H1 (cell line): ENCODE measurements around the gene TMPRSS15. TPM values are rescaled to one million over a fixed set of nuclear protein-coding genes. Genes with fewer than 3 reads are reported as not detected.

Experiments
- CTCF ChIA-PET: fragments of 300-600 bp; sonication (Branson Sonifier 250); formaldehyde crosslinking; loops from one replicate; lab custom pipeline; 2021; ENCODE audit not compliant: partially characterized antibody; lab: Charles Lee
- POLR2A ChIA-PET: fragments of 300-600 bp; sonication (Branson Sonifier 250); formaldehyde crosslinking; loops from one replicate; lab custom pipeline; 2021; ENCODE audit warnings: inconsistent platforms; ENCODE audit not compliant: partially characterized antibody; lab: Charles Lee
- DNase-seq, 2 experiments: peaks; one replicate each; pipeline versions ENCODE4 v3.0.0 to v3.0.0-alpha.2; 2010 to 2022; ENCODE audit warnings: low spot score in 2 of 2, low read depth in 1 of 2, mixed read lengths in 1 of 2
- FAIRE-seq: peaks from 2 replicates; lab custom pipeline; 2011; peaks lifted over from hg19 to GRCh38; lab: Jason Lieb, UNC
- H2AFZ ChIP-seq: 2 replicates; pipeline ENCODE4 v1.8.1; 2012; ENCODE audit warnings: low read length, inconsistent platforms
- H2AK5ac ChIP-seq: 2 replicates; pipeline ENCODE4 v1.6.1; 2013; ENCODE audit warnings: low read depth, low read length
- H2BK120ac ChIP-seq: replicated peaks from 2 replicates; pipeline ENCODE3; 2013; ENCODE audit warnings: low read depth, low read length, inconsistent platforms
- H2BK12ac ChIP-seq: 2 replicates; pipeline ENCODE4 v1.6.1; 2013; ENCODE audit warnings: low read depth, low read length
- H2BK15ac ChIP-seq: 2 replicates; pipeline ENCODE4 v1.6.1; 2013; ENCODE audit warnings: low read length
- H2BK20ac ChIP-seq: 2 replicates; pipeline ENCODE4 v1.6.1; 2013; ENCODE audit warnings: low read length
- H2BK5ac ChIP-seq: 2 replicates; pipeline ENCODE4 v1.6.1; 2013; ENCODE audit warnings: low read depth, low read length
- H3K14ac ChIP-seq: 2 replicates; pipeline ENCODE4 v1.6.1; 2013; ENCODE audit warnings: inconsistent platforms; ENCODE audit not compliant: insufficient read length
- H3K18ac ChIP-seq: 2 replicates; pipeline ENCODE4 v1.6.1; 2013; ENCODE audit warnings: low read length; ENCODE audit errors: extremely low read depth
- H3K23ac ChIP-seq: 2 replicates; pipeline ENCODE4 v1.6.1; 2013; ENCODE audit warnings: inconsistent platforms; ENCODE audit not compliant: insufficient read length
- H3K23me2 ChIP-seq: 2 replicates; pipeline ENCODE4 v1.6.1; 2013; ENCODE audit warnings: low read depth, low read length
- H3K27ac ChIP-seq: 2 replicates; pipeline ENCODE4 v1.6.1; 2011; ENCODE audit warnings: low read depth, low read length, inconsistent platforms
- H3K27me3 ChIP-seq, 4 experiments: replicated peaks in 1 of 4; 1 replicate in 1 of 4; 2 replicates in 3 of 4; pipeline versions ENCODE4 v1.6.1 to v1.8.1; 2011 to 2013; ENCODE audit warnings: low read length in 3 of 4, mild to moderate bottlenecking in 3 of 4, inconsistent platforms in 2 of 4, mixed read lengths in 2 of 4, moderate library complexity in 1 of 4; ENCODE audit not compliant: control insufficient read depth in 3 of 4, insufficient read depth in 3 of 4; ENCODE audit errors: extremely low read depth in 1 of 4
- H3K36me3 ChIP-seq, 4 experiments: 2 replicates each; pipeline versions ENCODE4 v1.6.1 to v1.8.1; 2011 to 2013; ENCODE audit warnings: mild to moderate bottlenecking in 4 of 4, low read length in 3 of 4, moderate library complexity in 2 of 4, control low read depth in 1 of 4, inconsistent platforms in 1 of 4; ENCODE audit not compliant: insufficient read depth in 4 of 4, control insufficient read depth in 2 of 4
- H3K4ac ChIP-seq: replicated peaks from 2 replicates; pipeline ENCODE3; 2013; ENCODE audit warnings: low read length, low read depth, mixed read lengths, inconsistent platforms; ENCODE audit not compliant: insufficient read length
- H3K4me1 ChIP-seq, 4 experiments: replicated peaks in 1 of 4; 1 replicate in 1 of 4; 2 replicates in 3 of 4; pipeline versions ENCODE4 v1.6.1 to v1.8.1; 2011 to 2013; ENCODE audit warnings: low read length in 3 of 4, inconsistent platforms in 2 of 4, mixed read lengths in 1 of 4; ENCODE audit not compliant: insufficient read depth in 4 of 4, control insufficient read depth in 3 of 4
- H3K4me2 ChIP-seq, 2 experiments: 2 replicates each; pipeline versions ENCODE4 v1.6.1 to v1.8.1; 2011 to 2013; ENCODE audit warnings: low read depth in 2 of 2, low read length in 2 of 2, control low read depth in 1 of 2, inconsistent platforms in 1 of 2, mild to moderate bottlenecking in 1 of 2; ENCODE audit not compliant: insufficient read depth in 1 of 2
- H3K4me3 ChIP-seq, 4 experiments: fragments of 200-600, 300-600 bp in 1 of 4; sonication (generic), shearing (Covaris generic), sonication (Bioruptor Twin) in 1 of 4; 2 replicates each; pipeline versions ENCODE4 v1.5.1 to v1.8.1; 2011 to 2016; ENCODE audit warnings: low read length in 4 of 4, low read depth in 3 of 4, control low read depth in 2 of 4, inconsistent platforms in 2 of 4, mild to moderate bottlenecking in 2 of 4, mixed read lengths in 1 of 4, moderate library complexity in 1 of 4; ENCODE audit not compliant: insufficient read depth in 2 of 4; ENCODE audit errors: extremely low read depth in 1 of 4
- H3K56ac ChIP-seq: replicated peaks from 2 replicates; pipeline ENCODE3; 2013; ENCODE audit warnings: low read depth, mild to moderate bottlenecking, mixed read lengths, low read length, inconsistent platforms; ENCODE audit not compliant: insufficient read length
- H3K79me1 ChIP-seq: 2 replicates; pipeline ENCODE4 v1.6.1; 2013; ENCODE audit warnings: low read depth, low read length, control low read depth
- H3K79me2 ChIP-seq, 2 experiments: 2 replicates each; pipeline versions ENCODE4 v1.6.1 to v1.8.1; 2012 to 2013; ENCODE audit warnings: low read length in 2 of 2, mild to moderate bottlenecking in 2 of 2, inconsistent platforms in 1 of 2; ENCODE audit not compliant: insufficient read depth in 2 of 2, control insufficient read depth in 1 of 2
- H3K9ac ChIP-seq, 4 experiments: replicated peaks in 1 of 4; 1 replicate in 1 of 4; 2 replicates in 3 of 4; pipeline versions ENCODE4 v1.6.1 to v1.8.1; 2011 to 2013; ENCODE audit warnings: low read depth in 3 of 4, low read length in 3 of 4, control low read depth in 2 of 4, mild to moderate bottlenecking in 2 of 4, moderate library complexity in 2 of 4, inconsistent platforms in 1 of 4; ENCODE audit errors: extremely low read depth in 1 of 4
- H3K9me3 ChIP-seq, 2 experiments: 2 replicates each; pipeline versions ENCODE4 v1.6.1 to v1.8.1; 2012 to 2013; ENCODE audit warnings: mild to moderate bottlenecking in 2 of 2, moderate library complexity in 2 of 2, control low read depth in 1 of 2, inconsistent platforms in 1 of 2, low read depth in 1 of 2, low read length in 1 of 2, mixed read lengths in 1 of 2; ENCODE audit not compliant: insufficient read depth in 2 of 2
- H4K20me1 ChIP-seq, 2 experiments: replicated peaks in 1 of 2; 2 replicates each; pipeline versions ENCODE3 to v1.8.1; 2011 to 2013; ENCODE audit warnings: inconsistent platforms in 2 of 2, low read length in 2 of 2, mild to moderate bottlenecking in 1 of 2; ENCODE audit not compliant: insufficient read depth in 2 of 2, control insufficient read depth in 1 of 2
- H4K5ac ChIP-seq: 2 replicates; pipeline ENCODE4 v1.6.1; 2013; ENCODE audit warnings: low read length, low read depth, mixed read lengths, inconsistent platforms; ENCODE audit not compliant: insufficient read length
- H4K8ac ChIP-seq: 2 replicates; pipeline ENCODE4 v1.8.0; 2013; ENCODE audit warnings: mild to moderate bottlenecking, moderate library complexity, low read length, inconsistent platforms; ENCODE audit not compliant: insufficient read depth; ENCODE audit errors: extremely low read depth
- H4K91ac ChIP-seq: replicated peaks from 2 replicates; pipeline ENCODE3; 2013; ENCODE audit warnings: low read length, mixed read lengths, inconsistent platforms; ENCODE audit not compliant: insufficient read length
- WGBS, 2 experiments: shearing (Covaris generic) in 1 of 2; methylation state at CpG; one replicate each; pipeline versions ENCODE4 v1.1.6 to v1.1.7; 2013 to 2015; ENCODE audit warnings: low lambda C conversion rate in 2 of 2, mixed read lengths in 2 of 2, inconsistent platforms in 1 of 2, low coverage in 1 of 2, missing lambda C conversion rate in 1 of 2; ENCODE audit not compliant: insufficient replicate concordance in 2 of 2, insufficient coverage in 1 of 2, insufficient read length in 1 of 2; ENCODE audit errors: extremely low coverage in 1 of 2, missing lambda C conversion rate in 1 of 2; 5-methylcytosine and 5-hydroxymethylcytosine counted together
- polyA plus RNA-seq, 7 experiments: library from polyadenylated mRNA; depleted of rRNA in 3 of 7; stranded (reverse) in 5 of 7; unstranded in 2 of 7; fragments of >200 nt in 5 of 7; fragments of 200-250 nt in 2 of 7; gene quantifications; 1 replicate in 5 of 7; 2 replicates in 1 of 7; 4 replicates in 1 of 7; pipeline versions ENCODE4 v1.2.1 to v1.2.3, GENCODE V29; 2011 to 2013; ENCODE audit warnings: missing spikeins in 2 of 7, mixed read lengths in 2 of 7
- total RNA-seq: library from RNA; stranded (reverse); fragmentation: NEBNext Ultra II Directional; extraction: Animal tissue kit (Norgen Biotek cat#: 25700); gene quantifications from 2 replicates; pipeline ENCODE4 v1.2.1, GENCODE V29; 2021

TMPRSS15 gene
- total and polyA plus RNA-seq, 2 of the 8 experiments (the other 6 are each of a cell fraction or from before 2014, with no cell fraction given), result not detected

DNA sequence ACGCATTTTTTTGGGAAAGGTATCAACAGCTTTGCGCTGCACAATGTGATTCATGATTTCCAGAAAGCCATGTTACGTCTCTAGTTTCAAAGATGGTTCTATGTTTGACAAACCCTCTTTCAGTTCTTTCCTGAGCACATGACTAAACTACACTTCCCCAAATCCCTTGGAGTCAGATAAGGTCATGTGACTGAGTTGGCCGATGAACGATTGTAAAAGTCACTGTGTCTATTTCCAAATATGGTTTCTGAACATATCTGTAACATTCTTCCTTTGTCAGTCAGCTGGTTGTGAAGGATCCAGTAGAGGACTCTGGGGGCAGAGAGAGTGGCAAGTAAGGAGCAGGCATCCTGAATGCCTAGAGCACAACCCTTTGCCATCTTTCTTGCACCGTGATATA is 35.4 kb downstream of the TMPRSS15 start:
- H4K5ac ChIP-seq, result no peak overlapping the region
- CTCF ChIA-PET, result interaction anchor here (0.9 to 2.6 kb wide), 4 partner anchors 70 to 444 kb away, joined by 3 to 8 read pairs (median 6); no protein-coding TSS in a partner anchor
- peak overlapping the region; percentile 54; the same call in 1 of the 2 replicates for H2AFZ ChIP-seq
- no peaks in the 10 kb centered on the region; the same call in 1 of the 2 replicates for H3K23me2 ChIP-seq
- H3K79me2 ChIP-seq, result no peaks in the 10 kb centered on the region
- no peaks in the 10 kb centered on the region for H3K27me3 ChIP-seq
- no peak overlapping the region for H2BK120ac ChIP-seq
- WGBS, 2 experiments, result 82% methylated on average over 6 of the region's 6 CpGs; no CpG with 5 or more reads in 1 of the 2 experiments
- H2AK5ac ChIP-seq, result no peak overlapping the region
- FAIRE-seq (no peak), DNase-seq (no peak)
- no peak overlapping the region for H3K4ac ChIP-seq
- no peaks in the 10 kb centered on the region for H3K79me1 ChIP-seq
- no peak overlapping the region for H3K4me2 ChIP-seq
- H3K23ac ChIP-seq, result no peak overlapping the region
- no peak overlapping the region for H3K18ac ChIP-seq
- no peak overlapping the region for H4K8ac ChIP-seq
- H3K56ac ChIP-seq, result no peak overlapping the region
- H2BK20ac ChIP-seq, result no peak overlapping the region
- no peak overlapping the region for H4K91ac ChIP-seq
- H3K4me1 ChIP-seq, result no peaks in the 10 kb centered on the region
- POLR2A ChIA-PET, result no interaction called here
- no peaks in the 10 kb centered on the region for H3K36me3 ChIP-seq
- no peak overlapping the region for H3K14ac ChIP-seq
- no peaks in the 10 kb centered on the region for H3K9me3 ChIP-seq
- no peak overlapping the region for H3K4me3 ChIP-seq
- H4K20me1 ChIP-seq, result no peaks in the 10 kb centered on the region
- no peak overlapping the region for H2BK15ac ChIP-seq
- H2BK5ac ChIP-seq, result no peak overlapping the region
- no peak overlapping the region for H2BK12ac ChIP-seq
- H3K27ac ChIP-seq, result no peak overlapping the region
- no peak overlapping the region for H3K9ac ChIP-seq
